Gastrocnemius medialis (tissue), 4 donors: ENCODE measurements around the gene LGALS8.

Experiments used
- POLR2A ChIP-seq, 2 donors: fragments of 450-650 bp; IDR thresholded peaks; one replicate each; pipeline ENCODE4 v1.6.1; 2017; ENCODE audit warnings: antibody characterized with exemption in 2 of 2, mild to moderate bottlenecking in 2 of 2, moderate library complexity in 2 of 2
- TF ChIP-seq, protein P1 (sequence below), 5 experiments: fragments of 450-650 bp in 3 of 5; fragments of 200-600 bp in 2 of 5; sonication (generic) in 2 of 5; IDR thresholded peaks in 4 of 5; conservative IDR thresholded peaks in 1 of 5; 1 replicate in 4 of 5; 2 replicates in 1 of 5; pipeline ENCODE4 v1.5.1; 2016 to 2019; ENCODE audit warnings: antibody characterized with exemption in 5 of 5, mild to moderate bottlenecking in 3 of 5, moderate library complexity in 3 of 5

DNA sequence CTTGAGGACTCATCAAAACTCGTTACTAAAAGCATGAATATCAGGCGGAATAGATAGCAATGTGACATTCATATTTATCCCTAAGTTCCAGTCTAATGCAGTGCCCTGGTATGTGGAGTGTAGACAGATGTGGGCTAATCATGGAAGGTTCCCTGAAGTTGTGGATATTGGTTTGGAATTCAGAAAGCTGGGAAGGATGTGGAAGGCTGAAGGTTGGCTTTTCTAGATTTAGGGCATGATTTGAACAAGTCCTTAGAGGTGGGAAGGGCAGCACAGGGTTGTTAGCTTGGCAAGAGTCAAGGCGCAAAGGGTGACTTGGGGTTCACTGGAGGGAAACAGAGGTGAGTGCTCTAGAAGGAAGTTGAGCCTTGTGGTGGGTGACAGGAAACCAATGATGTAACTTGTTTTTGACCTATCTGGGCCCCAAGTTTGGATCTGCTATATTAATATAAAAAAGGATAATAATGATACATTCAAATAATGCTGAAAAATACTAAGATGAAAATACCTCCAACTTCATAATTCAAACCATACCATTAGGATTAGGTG lies 21.9 kb downstream of the LGALS8 start:
- TF ChIP-seq, protein P1, sequence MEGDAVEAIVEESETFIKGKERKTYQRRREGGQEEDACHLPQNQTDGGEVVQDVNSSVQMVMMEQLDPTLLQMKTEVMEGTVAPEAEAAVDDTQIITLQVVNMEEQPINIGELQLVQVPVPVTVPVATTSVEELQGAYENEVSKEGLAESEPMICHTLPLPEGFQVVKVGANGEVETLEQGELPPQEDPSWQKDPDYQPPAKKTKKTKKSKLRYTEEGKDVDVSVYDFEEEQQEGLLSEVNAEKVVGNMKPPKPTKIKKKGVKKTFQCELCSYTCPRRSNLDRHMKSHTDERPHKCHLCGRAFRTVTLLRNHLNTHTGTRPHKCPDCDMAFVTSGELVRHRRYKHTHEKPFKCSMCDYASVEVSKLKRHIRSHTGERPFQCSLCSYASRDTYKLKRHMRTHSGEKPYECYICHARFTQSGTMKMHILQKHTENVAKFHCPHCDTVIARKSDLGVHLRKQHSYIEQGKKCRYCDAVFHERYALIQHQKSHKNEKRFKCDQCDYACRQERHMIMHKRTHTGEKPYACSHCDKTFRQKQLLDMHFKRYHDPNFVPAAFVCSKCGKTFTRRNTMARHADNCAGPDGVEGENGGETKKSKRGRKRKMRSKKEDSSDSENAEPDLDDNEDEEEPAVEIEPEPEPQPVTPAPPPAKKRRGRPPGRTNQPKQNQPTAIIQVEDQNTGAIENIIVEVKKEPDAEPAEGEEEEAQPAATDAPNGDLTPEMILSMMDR (IDR thresholded peaks at IDR 0.05 in 4 of 5, conservative IDR thresholded peaks at IDR 0.05 in 1 of 5): no peak
- no peak for TF ChIP-seq POLR2A (IDR thresholded peaks at IDR 0.05)
